ENCODE results near the gene ESAM.

DNA sequence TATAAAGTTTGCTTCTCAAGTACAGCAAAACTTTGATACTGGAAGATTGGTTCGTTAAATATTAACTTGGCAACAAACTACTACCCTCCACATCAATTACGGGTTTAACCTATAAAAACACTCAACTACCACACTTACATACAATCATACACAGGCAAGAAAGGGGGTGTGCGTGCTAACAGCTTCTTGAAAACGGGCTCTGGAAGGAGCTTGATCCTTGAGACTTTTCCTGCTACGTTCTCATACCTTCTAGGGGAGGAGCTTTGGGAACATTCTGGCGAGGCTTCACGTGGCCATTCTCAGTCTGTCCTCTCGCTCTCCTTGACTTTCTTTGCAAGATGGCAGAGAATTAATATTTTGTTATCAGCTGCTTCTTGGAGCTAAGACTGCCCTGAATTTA, 6.8 kb upstream of the ESAM start:
- TF ChIP-seq, protein P1, sequence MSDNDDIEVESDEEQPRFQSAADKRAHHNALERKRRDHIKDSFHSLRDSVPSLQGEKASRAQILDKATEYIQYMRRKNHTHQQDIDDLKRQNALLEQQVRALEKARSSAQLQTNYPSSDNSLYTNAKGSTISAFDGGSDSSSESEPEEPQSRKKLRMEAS (IDR thresholded peaks at IDR 0.05): no peak
- TF ChIP-seq POLR2AphosphoS5 (IDR thresholded peaks at IDR 0.05; ENCODE audit: low read depth, low read length) (no peak), POLR2A (IDR thresholded peaks at IDR 0.05; ENCODE audit: control extremely low read depth in 1 of 2, low read depth in 2 of 2, low read length in 2 of 2) (no peak), YY1 (IDR thresholded peaks at IDR 0.05; ENCODE audit: low read depth, low read length) (no peak), RAD21 (IDR thresholded peaks at IDR 0.05 in 1 of 2, conservative IDR thresholded peaks at IDR 0.05 in 1 of 2; ENCODE audit: low read depth in 2 of 2, low read length in 2 of 2) (no peak), RFX5 (IDR thresholded peaks at IDR 0.05; ENCODE audit: borderline replicate concordance, low read depth, low read length) (no peak), JUND (IDR thresholded peaks at IDR 0.05; ENCODE audit: low read length) (no peak), EZH2 (IDR thresholded peaks at IDR 0.05; ENCODE audit: low read depth, low read length, severe bottlenecking) (no peak), SUZ12 (IDR thresholded peaks at IDR 0.05; ENCODE audit: low read length) (no peak), SAP30 (IDR thresholded peaks at IDR 0.05; ENCODE audit: insufficient read depth, insufficient replicate concordance, low read length) (no peak), CBX5 (IDR thresholded peaks at IDR 0.05; ENCODE audit: low read depth, low read length) (no peak), BRCA1 (IDR thresholded peaks at IDR 0.05; ENCODE audit: low read depth, low read length) (no peak)
- TF ChIP-seq, protein P2, sequence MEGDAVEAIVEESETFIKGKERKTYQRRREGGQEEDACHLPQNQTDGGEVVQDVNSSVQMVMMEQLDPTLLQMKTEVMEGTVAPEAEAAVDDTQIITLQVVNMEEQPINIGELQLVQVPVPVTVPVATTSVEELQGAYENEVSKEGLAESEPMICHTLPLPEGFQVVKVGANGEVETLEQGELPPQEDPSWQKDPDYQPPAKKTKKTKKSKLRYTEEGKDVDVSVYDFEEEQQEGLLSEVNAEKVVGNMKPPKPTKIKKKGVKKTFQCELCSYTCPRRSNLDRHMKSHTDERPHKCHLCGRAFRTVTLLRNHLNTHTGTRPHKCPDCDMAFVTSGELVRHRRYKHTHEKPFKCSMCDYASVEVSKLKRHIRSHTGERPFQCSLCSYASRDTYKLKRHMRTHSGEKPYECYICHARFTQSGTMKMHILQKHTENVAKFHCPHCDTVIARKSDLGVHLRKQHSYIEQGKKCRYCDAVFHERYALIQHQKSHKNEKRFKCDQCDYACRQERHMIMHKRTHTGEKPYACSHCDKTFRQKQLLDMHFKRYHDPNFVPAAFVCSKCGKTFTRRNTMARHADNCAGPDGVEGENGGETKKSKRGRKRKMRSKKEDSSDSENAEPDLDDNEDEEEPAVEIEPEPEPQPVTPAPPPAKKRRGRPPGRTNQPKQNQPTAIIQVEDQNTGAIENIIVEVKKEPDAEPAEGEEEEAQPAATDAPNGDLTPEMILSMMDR (IDR thresholded peaks at IDR 0.05; ENCODE audit: control extremely low read depth in 1 of 3, insufficient read depth in 1 of 3, low read depth in 1 of 3, low read length in 3 of 3): no peak
